DMS79 (cell line): Measurements from ENCODE around the gene TMEM175.
"Not testable (repeated sequence)": the region's sequence is repeated elsewhere in the genome, so short reads cannot be mapped to it uniquely, and the experiment has no call there.

ENCODE experiments used
- DNase-seq: peaks from one replicate; lab custom pipeline; 2025; lab: John Stamatoyannopoulos, UW

Gene TMEM175

GRCh38 chr4:915041-915474, 17.2 kb upstream of the TMEM175 start:
- no peak for DNase-seq

DNA sequence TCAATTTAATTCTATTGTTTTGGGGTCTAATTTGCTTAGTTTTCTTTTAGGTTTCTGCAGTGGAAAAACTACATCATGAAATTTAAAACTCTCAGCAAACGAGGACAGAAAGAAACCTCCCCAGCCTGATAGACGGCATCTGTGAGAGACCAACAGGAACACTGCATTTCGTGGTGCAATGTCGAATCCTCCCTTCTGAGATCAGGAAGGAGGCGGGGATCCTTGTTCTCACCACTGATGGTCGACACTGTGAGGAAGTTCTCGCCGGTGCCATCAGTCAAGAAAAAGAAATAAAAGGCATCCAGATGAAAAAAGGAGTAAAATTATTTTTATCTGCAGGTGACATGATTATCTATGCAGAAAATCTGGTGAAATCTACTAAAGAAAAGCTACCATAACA, 16.7 kb upstream of the TMEM175 start:
- no peak for DNase-seq

GRCh38 chr4:917466-917865, 14.8 kb upstream of the TMEM175 start:
- DNase-seq: no peak

- DNase-seq: no peak
Observed at GRCh38 chr4:917992-918391, 14.3 kb upstream of the TMEM175 start.

GRCh38 chr4:918591-918990, 13.7 kb upstream of the TMEM175 start:
- DNase-seq: not testable (repeated sequence)

DNA sequence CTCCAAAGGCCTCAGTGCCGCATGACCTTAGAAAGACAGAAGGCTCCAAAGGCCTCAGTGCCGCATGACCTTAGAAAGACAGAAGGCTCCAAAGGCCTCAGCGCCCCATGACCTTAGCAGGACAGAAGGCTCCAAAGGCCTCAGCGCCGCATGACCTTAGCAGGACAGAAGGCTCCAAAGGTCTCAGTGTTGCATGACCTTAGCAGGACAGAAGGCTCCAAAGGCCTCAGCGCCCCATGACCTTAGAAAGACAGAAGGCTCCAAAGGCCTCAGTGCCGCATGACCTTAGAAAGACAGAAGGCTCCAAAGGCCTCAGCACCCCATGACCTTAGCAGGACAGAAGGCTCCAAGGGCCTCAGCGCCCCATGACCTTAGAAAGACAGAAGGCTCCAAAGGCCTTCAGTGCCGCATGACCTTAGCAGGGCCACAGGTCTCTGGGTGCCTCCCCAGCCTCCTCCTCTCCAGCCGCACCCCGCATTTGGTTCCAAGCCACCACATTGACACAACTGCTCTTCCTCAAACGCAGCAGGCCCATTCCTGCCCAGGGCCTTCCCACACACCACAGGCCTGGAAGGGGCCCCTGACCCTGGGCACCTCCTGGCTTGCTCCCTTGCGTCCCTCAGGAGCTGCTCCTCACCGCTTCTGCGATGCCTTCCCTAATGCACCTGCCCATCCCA, 13.1 kb upstream of the TMEM175 start:
- DNase-seq: not testable (repeated sequence)

DNA sequence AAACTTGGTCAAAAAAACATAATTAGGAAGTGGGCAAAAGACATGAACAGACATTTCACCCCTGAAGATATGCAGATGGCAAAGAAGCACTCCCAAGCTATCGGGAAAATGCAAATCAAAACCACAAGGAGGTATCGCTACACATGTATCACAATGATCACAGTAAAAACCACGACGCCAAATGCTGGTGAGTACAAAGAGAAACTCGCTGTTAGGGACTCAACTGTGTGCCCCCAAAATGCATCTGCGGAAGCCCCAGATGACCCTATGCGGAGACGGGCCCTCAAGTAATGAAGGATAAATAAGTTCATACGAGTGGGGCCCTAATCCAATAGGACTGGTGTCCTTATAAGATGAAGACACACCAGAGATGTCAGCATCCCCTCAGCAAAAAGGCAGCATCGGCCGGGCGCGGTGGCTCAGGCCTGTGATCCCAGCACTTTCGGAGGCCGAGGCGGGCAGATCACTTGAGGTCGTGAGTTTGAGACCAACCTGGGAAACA, 10.4 kb upstream of the TMEM175 start:
- no peak for DNase-seq

DNA sequence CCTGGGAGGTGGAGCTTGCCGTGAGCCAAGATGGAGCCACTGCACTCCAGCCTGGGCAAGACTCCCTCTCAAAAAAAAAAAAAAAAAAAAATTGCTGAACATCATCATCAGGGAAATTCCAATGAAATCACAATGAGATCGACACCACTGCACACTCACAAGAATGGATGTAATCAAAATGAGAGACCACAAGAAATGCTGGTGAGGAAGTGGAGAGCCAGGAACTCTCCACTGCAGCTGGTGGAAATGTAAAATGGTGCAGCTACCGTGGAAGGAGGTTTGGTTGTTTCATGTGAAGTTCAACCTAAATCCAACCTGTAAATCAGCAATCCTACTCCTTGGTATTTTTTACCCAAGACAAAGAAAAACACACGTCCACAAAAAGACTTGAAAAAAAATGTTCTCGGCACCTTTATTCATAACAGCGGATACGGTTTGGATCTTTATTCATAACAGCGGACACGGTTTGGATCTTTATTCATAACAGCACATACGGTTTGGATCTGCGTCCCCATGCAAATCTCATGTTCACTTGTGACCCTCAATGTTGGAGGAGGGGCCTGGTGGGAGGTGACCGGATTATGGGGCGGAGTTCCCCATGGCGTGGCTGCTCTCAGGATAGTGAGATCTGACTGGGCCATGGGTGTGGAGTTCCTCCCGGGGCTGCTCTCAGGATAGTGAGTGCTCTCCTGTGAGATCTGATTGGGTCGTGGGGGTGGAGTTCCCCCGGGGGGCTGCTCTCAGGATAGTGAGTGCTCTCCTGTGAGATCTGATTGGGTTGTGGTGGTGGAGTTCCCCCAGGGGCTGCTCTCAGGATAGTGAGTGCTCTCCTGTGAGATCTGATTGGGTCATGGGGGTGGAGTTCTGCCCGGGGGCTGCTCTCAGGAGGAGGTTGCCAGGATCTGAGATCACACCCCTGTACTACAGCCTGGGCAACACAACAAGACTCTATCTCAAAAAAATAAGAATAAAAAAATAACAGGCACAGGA, 7.9 kb upstream of the TMEM175 start:
- no peak for DNase-seq

DNA sequence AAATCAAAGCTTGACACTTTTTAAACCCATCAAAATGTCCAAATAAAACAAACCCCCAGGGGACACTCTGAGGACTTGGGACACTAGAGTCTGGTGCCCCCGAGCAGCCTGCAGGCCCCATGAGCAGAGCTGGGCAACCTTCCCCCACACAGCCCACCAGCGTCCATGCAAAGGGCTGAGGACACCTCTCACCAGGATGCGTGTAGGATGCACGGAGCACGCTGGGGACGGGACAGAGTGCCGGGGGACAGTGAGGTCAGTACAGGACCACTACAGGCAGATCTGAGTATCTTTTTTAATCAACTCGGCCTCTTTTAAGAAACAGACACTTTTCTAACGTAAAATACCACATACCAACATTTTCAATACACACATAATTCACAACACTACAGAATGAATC, 7.1 kb upstream of the TMEM175 start:
- DNase-seq: no peak

GRCh38 chr4:925771-926500, 6.3 kb upstream of the TMEM175 start:
- no peak for DNase-seq

- DNase-seq: no peak
Observed at GRCh38 chr4:926538-926937, 5.7 kb upstream of the TMEM175 start.

DNA sequence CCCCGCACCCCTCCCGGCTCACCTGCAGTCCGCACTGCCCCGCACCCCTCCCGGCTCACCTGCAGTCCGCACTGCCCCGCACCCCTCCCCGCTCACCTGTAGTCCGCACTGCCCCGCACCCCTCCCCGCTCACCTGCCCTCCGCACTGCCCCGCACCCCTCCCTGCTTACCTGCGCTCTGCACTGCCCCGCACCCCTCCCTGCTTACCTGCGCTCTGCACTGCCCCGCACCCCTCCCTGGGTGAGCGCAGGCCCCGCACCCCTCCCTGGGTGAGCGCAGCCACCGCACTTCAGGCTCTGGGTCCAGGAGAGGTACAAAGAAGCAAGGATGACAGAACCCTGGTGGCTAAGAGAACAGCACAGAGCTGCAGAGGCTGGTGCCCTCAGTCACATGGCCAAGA, 4.7 kb upstream of the TMEM175 start:
- DNase-seq: not testable (repeated sequence)

DNA sequence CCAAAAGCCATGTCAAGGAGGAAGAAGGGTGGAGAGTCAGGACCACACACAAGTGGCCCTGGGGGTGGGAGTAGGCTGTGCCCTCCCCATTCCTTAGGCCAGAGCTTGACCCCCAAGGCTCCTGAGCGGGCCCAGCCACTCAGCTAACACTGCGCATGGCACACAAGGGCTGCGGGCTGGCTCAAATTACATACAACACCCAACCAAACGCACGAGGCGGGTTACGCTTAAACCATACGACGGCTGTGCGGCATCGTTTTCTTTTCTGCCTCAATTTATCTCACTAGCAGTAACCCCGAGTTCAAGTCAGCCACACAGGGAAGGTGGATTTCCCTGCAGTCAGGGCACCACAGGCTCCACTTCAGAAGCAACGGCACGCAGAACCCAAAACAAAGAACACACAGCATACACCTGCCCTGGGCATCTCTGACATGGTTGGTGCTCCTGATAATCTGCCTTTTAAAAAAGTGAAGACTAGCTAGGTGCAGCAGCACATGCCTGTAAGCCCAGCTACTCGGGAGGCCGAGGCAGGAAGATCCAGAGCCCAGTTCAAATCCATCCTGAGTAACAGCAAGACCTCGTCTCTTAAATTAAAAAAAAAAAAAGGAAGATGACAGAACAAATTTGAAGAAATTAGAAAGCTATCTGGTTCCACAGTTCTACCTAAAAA, 3.0 kb upstream of the TMEM175 start:
- DNase-seq: no peak

DNA sequence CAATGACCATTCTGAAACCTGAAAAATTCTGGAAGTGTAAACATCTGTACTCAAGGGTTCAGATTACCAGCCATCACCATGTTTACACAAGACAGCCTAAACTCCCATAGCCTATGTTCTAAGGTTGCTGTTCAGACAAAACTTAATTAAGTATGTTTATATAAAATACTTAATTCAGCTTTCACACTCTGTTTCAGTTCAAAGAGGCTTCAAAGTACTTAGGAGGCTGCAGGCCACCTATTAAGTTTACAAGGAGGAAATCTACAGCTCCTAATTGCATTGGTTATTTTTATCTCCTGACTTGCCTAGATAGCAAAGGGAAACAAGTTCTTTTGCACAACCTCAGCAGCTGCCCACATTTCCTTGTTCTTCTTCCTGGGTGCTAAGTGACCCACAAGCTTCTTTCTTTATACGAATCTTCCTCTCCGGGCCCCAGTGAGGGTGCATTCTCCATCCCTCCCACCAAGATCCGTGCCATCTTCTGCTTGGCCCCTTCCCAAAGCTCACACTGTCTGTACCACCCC, 2.2 kb upstream of the TMEM175 start:
- DNase-seq: no peak

DNA sequence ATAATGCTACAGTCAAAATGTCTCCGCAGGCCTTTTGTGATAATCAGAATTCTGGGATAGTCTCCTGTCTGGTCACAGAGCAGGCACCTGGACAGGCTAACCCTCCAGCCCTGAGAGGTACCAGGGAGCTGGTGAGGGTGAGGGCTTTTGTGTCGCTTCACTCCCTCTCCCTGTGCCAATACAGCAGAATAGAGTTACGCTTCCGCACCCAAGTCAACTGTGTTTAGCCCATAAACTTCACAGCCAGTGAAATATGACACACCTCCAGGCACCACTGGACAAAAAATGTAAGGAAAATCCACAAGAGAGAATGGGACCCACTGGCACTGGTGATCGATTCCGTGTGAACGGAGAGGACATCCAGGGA, 1.4 kb upstream of the TMEM175 start:
- DNase-seq: no peak

- DNase-seq: no peak
Observed at GRCh38 chr4:931194-931959, 883 bp upstream of the TMEM175 start.

DNA sequence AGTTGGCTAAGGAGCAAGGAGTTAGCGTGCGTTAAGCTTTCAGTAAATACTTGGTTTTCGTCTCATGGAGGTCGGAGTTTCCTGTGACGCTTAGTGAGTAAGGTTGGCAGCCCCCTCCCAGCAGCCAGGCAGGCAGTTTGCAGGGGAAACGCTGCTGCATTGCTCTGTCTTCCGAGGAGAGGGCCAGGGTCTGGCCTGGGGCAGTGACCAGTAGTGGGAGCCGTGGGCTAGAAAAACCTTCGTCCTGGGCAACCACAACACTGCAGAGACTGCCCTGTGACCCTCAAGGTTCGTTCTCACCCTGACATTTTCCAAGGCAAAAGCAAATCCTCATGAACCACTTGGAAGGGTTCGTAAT, 432 bp downstream of the TMEM175 start:
- DNase-seq: no peak

DNA sequence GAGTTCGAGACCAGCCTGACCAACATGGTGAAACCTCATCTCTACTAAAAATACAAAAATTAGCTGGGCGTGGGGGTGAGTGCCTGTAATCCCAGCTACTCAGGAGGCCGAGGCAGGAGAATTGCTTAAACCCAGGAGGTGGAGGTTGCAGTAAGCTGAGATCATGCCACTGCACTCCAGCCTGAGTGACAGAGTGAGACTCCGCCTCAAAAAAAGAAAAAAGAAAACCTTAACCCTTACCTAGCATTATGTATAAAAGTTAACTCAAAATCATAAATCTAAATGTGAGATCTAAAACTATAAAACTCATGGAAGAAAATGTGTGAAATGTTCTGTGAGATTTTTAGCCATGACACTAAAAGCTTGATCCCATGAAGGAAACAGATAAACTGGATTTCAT, 7.2 kb downstream of the TMEM175 start:
- DNase-seq: not testable (repeated sequence)

- DNase-seq: no peak
Observed at GRCh38 chr4:945274-946102, 13.2 kb downstream of the TMEM175 start.

- no peak for DNase-seq
Observed at GRCh38 chr4:946103-946450, 13.8 kb downstream of the TMEM175 start.
